Ishikawa (cell line): ENCODE measurements around the gene TSHZ3.

ENCODE experiments used
- CEBPB ChIP-seq: IDR thresholded peaks from 2 replicates; pipeline ENCODE4 v1.6.1; 2012
- EP300 ChIP-seq: IDR thresholded peaks from 2 replicates; pipeline ENCODE4 v1.6.1; 2012; ENCODE audit warnings: borderline replicate concordance
- TEAD4 ChIP-seq: IDR thresholded peaks from 2 replicates; pipeline ENCODE4 v1.6.1; 2012
- YY1 ChIP-seq: IDR thresholded peaks from 2 replicates; pipeline ENCODE4 v1.6.1; 2012; ENCODE audit warnings: low read depth

DNA sequence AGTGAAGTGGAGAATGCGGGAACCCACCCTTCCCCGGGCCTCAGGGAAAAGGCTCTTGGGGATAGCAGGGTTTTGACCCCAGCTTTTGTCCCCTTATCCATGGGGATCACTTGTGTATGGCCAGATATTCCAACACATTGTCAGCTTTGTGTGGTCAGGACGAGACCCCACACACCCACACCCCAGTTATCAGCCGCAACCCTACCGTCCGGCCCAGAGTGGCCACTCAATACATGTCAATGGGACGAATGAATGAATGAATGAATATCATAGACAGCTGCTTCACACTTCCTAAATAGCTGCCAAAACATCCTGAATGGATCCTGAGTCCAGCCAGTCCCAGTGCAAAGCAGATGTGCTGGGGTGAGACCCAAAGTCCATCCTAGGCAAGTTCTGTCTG is 64.6 kb downstream of the TSHZ3 start:
- TF ChIP-seq YY1 (no peak), CEBPB (no peak), EP300 (no peak), TEAD4 (no peak)
